H54 (cell line): ENCODE results near the gene KIAA1671.
"Not testable (repeated sequence)": the region's sequence is repeated elsewhere in the genome, so short reads cannot be mapped to it uniquely, and the experiment has no call there.

ENCODE experiments used
- DNase-seq: peaks from one replicate; pipeline ENCODE4 v3.0.0; 2011; ENCODE audit warnings: low spot score, mixed read lengths; ENCODE audit not compliant: insufficient read length
- FAIRE-seq: peaks from 3 replicates; lab custom pipeline; 2011; peaks lifted over from hg19 to GRCh38; lab: Jason Lieb, UNC
- POLR2A ChIP-seq: IDR thresholded peaks from 2 replicates; pipeline ENCODE4 v1.6.1; 2011; ENCODE audit warnings: low read depth, mild to moderate bottlenecking, low read length

KIAA1671 gene

DNA sequence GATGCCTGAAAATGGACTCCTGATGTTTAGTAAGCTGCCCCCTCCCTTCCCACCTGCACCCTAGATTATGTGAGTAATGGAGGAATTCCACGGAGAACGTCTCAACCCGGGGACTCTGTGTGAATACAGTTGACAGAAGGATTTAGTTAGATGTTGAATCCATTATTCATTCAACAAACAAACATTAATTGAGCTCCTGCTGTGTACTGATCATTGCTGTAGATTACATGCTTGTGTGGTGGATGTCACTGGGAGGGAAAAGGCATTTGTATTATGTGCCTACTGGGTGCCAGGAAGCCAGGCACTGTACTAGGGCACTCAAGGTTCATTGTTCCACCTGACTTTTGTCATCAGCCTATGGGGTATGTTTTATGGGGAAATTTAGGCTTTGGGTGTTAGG lies 224.3 kb downstream of the KIAA1671 start:
- FAIRE-seq (no peak), DNase-seq (no peak)
- no peak for TF ChIP-seq POLR2A

DNA sequence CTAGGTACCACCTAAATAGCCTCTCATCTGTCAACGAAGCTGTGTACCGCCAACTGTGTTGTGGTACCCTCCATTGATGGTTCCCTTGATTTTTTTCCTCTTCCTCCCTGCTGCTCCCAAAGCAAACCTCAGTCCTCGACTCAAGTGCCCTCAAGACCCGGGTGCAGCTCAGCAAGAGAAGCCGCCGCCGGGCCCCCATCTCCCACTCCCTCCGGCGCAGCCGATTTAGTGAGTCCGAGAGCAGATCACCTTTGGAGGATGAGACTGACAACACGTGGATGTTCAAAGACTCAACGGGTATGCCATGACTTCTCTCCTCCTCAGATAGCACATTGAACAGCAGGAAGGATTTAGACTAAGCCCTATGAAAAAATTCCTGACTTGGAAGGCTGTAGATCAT lies 224.7 kb downstream of the KIAA1671 start:
- DNase-seq (no peak), FAIRE-seq (no peak)
- TF ChIP-seq POLR2A = no peak

DNA sequence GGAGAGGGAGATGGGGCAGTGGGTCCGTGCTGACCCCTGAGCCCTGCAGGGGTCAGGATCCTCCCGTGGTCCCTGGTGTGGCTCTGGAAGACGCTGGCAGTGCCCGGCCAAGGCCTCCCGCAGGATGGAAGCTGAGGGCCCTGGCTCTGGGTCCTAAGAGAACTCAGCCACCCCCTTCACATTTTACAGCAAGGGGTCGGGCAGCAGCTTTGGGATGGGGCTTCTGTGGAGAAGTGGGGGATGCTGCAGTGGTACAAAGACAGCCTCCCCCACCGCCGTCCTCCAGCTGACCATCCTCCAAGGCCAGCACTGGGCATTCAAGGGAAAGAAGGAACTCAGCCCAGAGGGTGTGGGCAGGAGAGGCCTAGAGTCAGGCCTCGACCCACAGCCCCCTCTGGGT lies 225.4 kb downstream of the KIAA1671 start:
- TF ChIP-seq POLR2A = no peak
- FAIRE-seq (no peak), DNase-seq (no peak)

DNA sequence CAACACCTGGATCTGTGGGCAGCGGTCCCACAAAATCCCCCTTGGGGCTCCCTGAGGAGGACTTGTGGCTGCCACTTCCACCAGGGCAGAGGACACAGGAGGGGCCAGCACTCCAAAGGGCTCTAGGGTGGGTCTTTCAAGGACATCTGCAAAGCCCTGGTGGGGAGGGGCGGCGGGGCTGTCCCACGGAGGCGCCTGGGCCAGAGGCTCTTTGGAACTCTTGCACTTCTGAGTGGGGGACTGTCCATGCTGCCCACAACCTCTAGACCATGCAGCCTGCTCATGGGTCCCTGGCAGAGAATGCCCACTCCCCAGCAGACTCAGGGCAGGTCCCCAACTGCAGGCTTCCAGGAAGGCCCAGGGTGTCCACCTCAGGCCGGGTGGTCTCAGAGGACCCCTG lies 225.8 kb downstream of the KIAA1671 start:
- not testable (repeated sequence) for DNase-seq, FAIRE-seq

DNA sequence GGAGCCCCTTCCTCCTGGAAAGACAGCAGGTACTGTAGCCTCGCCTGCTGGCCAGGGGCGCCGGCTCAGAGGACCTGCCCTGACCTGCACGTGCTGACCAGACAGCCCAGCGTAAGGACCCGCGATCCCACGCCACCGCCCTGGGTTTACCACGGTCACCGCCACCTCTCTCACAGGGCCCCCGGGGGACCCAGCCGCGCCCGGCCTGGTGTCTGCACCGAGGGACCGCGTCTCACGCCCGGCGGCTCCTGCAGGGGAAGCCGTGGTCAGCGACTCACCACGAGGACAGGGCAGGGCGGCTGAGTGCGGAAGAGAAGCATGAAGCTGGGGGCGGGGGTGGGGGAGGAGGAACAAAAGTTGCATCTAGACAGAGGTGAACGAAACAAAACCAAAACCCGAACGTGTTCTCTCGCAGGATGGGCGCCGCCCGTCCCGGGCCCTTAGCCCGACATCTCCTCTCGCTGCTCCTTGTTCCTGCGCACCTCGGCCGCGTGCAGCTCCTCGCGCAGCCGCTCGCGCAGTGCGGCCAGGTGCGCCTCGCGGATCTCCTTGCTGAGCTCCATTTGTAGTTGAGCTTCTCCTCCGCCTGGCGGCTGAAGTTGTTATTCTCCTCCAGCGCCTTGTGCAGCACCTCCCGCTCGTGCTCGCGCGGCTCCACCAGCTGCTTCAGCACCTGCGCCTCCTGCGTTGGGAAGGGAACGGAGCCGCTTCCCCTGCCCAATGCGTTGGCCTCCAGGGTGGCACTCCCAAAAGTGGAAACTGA lies 226.5 kb downstream of the KIAA1671 start:
- DNase-seq = not testable (repeated sequence)
- peak; percentile 53 for FAIRE-seq

DNA sequence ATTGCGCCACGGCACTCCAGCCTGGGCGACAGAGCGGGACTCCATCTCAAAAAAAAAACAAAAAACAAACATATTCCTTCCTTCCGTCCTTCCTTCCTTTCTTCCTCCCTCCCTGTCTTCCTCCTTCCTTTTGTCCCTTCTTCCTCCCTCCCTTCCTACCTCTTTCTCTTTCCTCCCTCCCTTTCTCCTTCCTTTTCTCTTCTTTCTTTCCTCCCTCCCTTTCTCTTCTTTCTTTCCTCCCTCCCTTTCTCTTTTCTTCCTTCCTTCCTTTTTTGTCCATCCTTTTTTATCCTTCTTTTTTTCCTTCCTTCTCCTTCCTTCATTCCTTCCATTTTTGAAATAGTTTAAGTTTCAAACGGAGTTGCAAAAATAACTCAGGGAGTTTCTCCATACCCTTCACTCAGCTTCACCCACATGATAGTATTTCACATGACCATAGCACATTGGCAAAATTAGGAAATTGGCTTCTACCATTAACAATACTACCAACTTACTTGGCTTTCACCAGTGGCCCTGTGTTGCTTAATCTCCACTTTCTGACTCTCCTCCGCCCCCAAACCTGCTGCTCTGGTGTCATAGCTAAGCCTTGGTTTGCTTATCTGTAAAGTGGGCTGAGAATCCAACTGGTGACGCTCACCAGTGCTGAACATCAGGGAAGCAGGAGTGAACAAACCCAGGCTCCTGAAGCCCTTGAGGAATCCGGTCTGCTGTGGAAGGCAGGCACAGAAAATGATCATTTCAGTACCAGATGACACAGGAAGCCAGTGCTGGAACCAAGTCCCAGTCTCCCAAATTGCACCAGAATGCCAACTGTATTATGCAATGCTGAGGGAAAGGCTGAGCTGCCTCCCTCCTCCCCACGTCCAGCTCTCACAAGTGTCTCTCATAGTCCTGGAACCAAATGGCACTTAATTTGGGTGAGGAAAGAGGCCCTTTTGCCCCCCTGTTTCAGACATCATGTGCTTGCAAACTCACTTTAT lies 229.9 kb downstream of the KIAA1671 start:
- no peak for TF ChIP-seq POLR2A
- FAIRE-seq (no peak), DNase-seq (no peak)

DNA sequence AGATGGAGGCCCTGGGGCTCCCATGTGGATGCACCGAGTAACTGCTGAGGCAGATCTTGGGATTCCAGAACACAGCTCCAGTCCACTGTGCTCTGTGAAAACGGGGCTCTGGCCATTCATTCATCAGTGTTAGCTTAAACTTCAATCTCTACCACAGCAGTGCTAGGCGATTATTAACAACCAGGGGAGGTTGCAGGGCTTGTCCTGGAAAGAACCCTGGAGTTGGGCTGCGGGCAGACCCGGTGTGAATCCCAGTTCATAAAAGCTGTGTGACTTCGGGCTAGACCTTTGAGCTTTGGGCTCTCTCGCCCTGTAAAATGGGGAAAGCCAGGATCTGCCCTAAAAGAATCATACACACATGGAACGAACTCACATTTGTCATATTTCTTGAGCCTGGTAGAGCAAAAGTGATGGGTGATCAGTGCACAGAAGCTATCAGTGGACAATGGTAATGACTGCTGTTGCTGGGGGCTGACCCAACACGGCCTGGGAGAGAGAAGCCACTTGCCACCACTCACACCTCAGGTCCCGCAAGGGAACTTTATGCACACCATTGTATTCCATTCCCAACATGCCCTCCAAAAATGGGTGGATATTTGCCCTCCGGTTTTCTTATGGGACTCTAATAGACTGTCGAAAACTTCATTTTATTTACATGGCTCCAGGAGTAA lies 231.6 kb downstream of the KIAA1671 start:
- FAIRE-seq (no peak), DNase-seq (no peak)
- TF ChIP-seq POLR2A = no peak

DNA sequence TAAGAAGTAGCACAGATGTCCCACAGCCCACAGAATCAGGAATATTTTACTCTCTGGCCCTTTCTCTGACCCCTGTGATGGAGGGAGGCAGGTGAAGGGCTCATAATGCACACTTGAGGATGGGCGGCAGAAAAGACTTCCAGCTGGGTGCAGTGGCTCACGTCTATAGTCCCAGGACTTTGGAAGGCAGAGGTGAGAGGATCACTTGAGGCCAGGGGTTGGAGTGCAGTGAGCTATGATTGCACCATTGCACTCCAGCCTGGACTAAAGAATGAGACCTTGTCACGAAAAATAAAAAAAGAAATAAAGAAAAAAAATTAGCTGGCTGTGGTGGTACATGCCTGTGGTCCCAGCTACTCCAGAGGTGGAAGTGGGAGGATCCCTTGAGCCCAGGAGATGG lies 233.6 kb downstream of the KIAA1671 start:
- no peak for TF ChIP-seq POLR2A
- no peak for FAIRE-seq
- no peak for DNase-seq

DNA sequence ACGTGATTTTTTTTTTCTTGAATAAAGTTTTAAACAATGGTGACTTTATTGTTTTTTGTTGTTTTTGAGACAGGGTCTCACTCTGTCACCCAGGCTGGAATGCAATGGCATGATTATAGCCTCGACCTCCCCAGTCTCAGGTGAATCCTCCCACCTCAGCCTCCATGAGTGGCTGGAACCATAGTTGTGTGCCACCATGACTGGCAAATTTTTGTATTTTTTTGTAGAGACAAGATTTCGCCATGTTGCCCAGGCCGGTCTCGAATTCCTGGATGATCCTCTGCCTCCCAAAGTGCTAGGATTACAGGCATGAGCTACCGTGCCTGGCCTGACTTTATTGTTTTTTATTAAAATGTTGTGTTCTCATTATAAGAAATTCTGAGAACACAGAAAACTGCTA lies 235.0 kb downstream of the KIAA1671 start:
- no peak for TF ChIP-seq POLR2A
- FAIRE-seq = no peak
- DNase-seq = no peak

DNA sequence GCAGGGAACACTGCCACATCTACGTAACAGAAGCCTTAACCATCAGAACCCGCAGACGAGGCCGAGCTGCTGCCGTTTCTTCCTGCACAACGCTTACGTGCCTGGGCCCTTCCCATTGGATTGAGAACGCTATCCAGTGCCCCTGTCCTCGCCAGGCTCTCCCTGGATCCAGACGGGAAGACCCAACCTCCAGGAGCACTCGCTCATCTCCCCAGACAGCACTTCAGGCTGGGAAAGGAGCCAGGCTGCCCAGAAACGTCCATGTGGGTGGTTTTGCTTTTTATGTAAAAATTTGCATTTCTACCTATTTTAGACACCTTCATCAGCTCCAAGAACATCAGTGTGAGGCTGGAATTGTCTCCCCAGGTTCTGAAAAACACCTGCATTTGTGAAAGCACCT lies 239.9 kb downstream of the KIAA1671 start:
- FAIRE-seq (no peak), DNase-seq (no peak)
- TF ChIP-seq POLR2A = no peak

DNA sequence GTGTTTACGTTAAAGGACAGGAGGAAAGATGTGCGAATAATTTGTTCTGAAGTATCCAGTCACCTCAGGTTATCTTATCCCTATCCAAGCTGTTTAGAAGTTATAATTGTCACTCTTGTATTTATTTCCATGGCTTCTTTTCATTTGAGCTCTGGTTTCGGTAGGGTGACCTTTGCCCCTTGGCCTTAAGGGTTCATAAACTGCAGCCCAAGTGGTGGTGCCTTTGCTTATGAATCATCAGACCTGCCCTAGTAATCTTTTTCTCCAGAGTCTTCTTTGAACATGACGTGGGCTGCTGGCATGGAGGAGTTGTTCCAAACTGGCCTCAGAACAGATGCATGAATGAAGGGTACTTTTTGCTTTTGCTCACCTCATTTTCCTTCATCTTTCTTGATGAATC lies 240.6 kb downstream of the KIAA1671 start:
- FAIRE-seq (no peak), DNase-seq (no peak)
- TF ChIP-seq POLR2A = no peak

DNA sequence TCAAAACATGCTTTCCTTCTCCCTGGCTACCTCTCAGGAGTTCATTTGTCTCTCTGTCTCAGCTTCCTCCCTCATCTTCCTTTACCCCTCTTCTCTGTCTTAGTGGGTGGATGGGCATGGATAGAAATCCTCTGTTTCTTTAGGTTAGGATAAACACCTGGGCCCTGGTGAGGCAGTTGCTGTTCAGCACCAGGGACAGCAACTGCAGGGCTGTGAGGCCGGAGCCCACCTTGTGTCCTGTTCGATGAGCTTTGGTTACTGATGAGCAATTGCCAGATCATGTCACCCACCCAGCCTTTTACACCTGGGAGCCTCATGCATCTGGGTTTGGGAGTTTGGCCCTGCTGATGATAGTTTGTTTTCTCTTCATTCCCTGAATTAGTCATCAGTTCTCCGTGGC lies 241.0 kb downstream of the KIAA1671 start:
- FAIRE-seq = no peak
- TF ChIP-seq POLR2A = no peak
- no peak for DNase-seq

DNA sequence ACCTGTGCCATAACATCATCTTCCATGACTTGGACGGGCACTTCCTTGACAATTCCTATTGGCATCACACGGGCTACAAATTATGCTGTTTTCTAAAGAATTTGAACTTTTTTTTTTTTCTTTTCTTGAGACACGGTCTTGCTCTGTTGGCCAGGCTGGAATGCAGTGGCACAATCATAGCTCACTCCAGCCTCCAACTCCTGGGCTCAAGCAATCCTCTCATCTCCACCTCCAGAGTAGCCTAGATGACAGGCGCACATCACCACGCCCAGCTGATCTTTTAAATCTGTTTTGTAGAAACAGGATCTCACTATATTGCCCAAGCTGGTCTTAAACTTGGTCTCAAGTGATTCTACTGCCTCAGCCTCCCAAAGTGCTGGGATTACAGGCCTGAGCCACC lies 243.8 kb downstream of the KIAA1671 start:
- FAIRE-seq = no peak
- no peak for DNase-seq
- no peak for TF ChIP-seq POLR2A

DNA sequence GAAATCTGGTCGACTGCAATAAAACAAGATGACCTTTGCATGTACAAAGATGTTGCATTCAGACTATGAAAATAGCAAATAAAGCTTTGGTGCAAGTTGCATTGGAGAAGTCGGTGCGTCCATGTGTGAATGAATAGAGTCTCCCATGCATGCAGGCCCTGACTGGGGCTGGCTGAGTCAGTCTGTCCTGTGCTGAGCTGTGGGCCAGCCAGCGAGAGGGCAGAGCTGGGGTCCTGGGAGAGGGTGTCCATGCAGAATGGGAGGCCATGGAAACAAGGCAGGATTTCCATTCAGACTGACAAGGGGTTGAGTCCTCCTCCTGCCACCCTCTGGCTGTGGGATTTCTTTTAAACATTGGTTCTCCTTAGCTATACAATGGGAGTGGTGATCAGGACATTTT lies 244.8 kb downstream of the KIAA1671 start:
- DNase-seq = no peak
- FAIRE-seq = no peak
- TF ChIP-seq POLR2A = no peak
